ENCODE measurements around the gene ZNF217.
"Not testable (repeated sequence)": the region's sequence is repeated elsewhere in the genome, so short reads cannot be mapped to it uniquely, and the experiment has no call there.

ZNF217 gene

GRCh38 chr20:53597030-53597482 is 3.4 kb upstream of the ZNF217 start:
- no peak for DNase-seq

GRCh38 chr20:53596189-53597001 is 2.8 kb upstream of the ZNF217 start:
- not testable (repeated sequence) for DNase-seq

- DNase-seq = not testable (repeated sequence)
These were observed 2.1 kb upstream of the ZNF217 start for GRCh38 chr20:53595742-53596141.

- DNase-seq = no peak
These were observed 1.4 kb upstream of the ZNF217 start for GRCh38 chr20:53595018-53595378.

- DNase-seq = no peak
These were observed 704 bp upstream of the ZNF217 start for GRCh38 chr20:53594068-53595017.

- DNase-seq = no peak
These were observed 610 bp downstream of the ZNF217 start for GRCh38 chr20:53592992-53593465.

- DNase-seq = not testable (repeated sequence)
These were observed 1.1 kb downstream of the ZNF217 start for GRCh38 chr20:53592454-53592991.

- DNase-seq = not testable (repeated sequence)
These were observed 1.6 kb downstream of the ZNF217 start for GRCh38 chr20:53591941-53592441.

- DNase-seq = not testable (repeated sequence)
These were observed 2.4 kb downstream of the ZNF217 start for GRCh38 chr20:53591206-53591741.

GRCh38 chr20:53590608-53591007 is 3.0 kb downstream of the ZNF217 start:
- DNase-seq = not testable (repeated sequence)

GRCh38 chr20:53590122-53590521 is 3.5 kb downstream of the ZNF217 start:
- DNase-seq = not testable (repeated sequence)

GRCh38 chr20:53589321-53590065 is 4.1 kb downstream of the ZNF217 start:
- DNase-seq = not testable (repeated sequence)

- not testable (repeated sequence) for DNase-seq
These were observed 6.4 kb downstream of the ZNF217 start for GRCh38 chr20:53587157-53587703.

GRCh38 chr20:53586640-53587039 is 7.0 kb downstream of the ZNF217 start:
- DNase-seq = no peak

- DNase-seq = not testable (repeated sequence)
These were observed 7.7 kb downstream of the ZNF217 start for GRCh38 chr20:53585910-53586309.

- not testable (repeated sequence) for DNase-seq
These were observed 8.6 kb downstream of the ZNF217 start for GRCh38 chr20:53585004-53585569.

GRCh38 chr20:53584550-53584913 is 9.1 kb downstream of the ZNF217 start:
- DNase-seq = not testable (repeated sequence)

GRCh38 chr20:53583660-53584549 is 9.7 kb downstream of the ZNF217 start:
- not testable (repeated sequence) for DNase-seq

GRCh38 chr20:53582574-53583351 is 10.9 kb downstream of the ZNF217 start:
- no peak for DNase-seq

Data from COR-L47 (cell line).